ENCODE data around the gene NCKAP5.

Gene NCKAP5

DNA sequence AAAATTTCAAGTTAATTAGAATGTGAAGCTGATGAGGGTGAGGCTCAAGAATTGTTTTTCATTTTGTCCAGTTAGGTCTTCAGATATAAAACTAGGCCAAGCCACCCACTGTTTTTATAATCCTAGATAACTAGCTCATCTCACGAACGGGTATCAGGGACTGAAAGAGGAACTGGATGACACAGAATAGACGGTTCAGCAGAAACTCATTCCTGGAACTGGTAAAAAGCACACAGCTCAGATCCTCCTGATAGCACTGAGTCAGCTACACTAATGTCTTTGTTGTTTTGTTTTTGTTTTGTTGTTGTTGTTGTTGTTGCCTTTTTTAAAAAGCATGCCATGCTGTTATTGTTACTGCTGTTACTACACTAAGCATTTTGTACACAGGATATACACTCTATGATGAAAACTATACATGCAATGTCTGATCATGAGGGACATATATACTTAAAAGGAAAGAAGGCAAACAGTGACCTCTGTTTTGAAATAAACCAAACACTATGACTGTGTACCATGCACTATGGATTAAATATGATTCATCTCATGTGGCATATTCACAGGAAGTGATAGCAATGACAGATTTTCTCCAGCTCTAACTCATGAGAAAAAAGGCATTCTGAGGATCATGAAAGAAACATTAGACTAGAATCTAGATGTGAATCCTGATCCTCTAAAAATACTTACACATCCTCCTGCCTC is 437.6 kb downstream of the NCKAP5 start:
- DNase-seq = no peak

GRCh38 chr2:133124446-133124845 is 443.8 kb downstream of the NCKAP5 start:
- DNase-seq = no peak

DNA sequence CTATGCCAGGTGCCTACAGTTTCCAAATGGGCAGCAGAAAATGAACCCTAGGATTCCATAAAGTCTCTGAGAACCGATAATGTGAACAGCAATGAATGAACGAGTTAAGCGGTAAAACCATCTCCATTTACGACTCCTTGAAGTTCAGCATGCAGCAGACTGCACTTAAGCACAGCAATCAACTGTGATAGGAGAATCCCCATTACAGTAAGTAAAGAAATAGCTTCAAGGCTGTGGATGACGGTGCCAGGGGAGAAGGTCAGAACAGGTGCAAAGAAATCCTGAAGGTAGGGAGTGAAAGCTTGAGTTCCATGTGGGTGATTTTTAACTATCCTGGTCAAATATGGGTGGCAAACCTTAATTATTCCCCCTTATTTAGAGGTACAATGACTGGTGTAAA is 444.4 kb downstream of the NCKAP5 start:
- DNase-seq = no peak

- no peak for DNase-seq
These were observed 444.9 kb downstream of the NCKAP5 start for GRCh38 chr2:133123393-133123792.

GRCh38 chr2:133122529-133122928 is 445.7 kb downstream of the NCKAP5 start:
- DNase-seq = no peak

DNA sequence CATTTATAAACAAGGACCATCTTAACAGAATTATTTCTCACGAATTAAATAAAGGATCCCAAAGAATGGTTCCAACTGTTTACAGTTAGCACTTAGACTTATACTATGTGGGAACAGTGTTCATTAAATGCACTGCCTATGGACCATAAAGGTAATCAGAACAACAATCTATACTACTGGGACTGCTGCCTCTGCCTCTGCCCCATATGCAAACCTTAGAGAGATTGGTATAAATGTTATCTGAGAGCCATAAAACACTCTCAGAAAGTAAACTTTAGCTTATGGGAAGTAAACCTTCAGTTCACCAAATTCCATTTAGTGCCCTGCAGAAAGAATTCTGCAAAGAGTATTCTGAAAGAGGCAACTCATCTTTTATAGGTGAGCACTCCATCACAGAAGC is 448.0 kb downstream of the NCKAP5 start:
- no peak for DNase-seq

- DNase-seq = no peak
These were observed 458.1 kb downstream of the NCKAP5 start for GRCh38 chr2:133110201-133110600.

GRCh38 chr2:133109772-133110171 is 458.5 kb downstream of the NCKAP5 start:
- DNase-seq = no peak

DNA sequence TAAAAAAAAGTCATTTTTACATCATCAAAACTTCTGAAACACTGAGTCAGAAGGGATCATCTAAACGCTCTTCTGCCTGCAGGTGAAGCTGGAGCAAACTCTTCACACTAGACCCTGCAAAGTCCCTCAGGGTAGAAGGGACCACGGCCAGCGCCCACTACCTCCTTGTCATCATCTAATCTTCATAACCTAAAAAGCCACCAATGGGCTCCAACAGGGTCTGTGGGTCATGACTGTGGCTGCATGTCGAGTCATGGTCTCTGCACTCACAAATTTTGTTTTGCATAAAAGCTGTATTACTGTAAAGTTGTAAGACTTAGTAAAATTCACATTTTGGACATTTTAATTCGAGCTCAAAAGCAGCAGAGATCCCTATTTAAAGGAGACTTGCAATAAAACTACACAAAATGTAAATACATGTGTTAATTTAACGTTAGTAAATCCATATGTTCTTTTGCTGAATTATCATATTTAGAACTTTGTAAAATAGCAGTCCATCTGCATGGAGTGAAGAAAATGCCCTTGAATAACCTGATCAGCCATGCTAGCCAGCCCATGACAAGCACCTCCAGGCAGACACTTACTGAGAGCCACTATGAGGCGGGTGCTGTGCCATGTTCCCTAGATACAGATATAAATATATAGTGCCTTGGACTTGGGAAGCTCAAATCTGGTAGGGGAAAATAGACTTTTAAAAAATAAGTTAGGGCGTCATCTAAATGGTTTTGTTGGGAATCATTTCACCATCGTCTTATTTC is 461.0 kb downstream of the NCKAP5 start:
- DNase-seq = no peak

DNA sequence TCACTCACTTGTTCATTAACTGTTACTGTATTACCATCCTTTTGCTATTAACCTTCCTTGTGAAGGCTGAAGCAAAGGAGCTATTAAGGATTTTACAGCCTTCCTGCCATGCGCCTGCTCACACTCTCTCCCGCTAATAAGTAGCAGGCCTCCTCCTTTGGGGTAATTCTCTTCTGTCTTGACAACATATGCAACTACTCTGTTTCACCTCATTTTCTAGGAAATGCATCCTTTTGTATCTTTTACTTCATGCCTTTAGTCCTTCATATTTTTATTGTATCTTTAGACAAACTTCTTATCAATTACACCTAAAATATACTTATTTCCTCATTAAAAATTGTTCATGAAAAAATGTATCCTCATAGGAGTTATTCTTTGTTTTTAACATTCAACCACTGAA is 463.4 kb downstream of the NCKAP5 start:
- DNase-seq = no peak

GRCh38 chr2:133098787-133099186 is 469.5 kb downstream of the NCKAP5 start:
- no peak for DNase-seq

- DNase-seq = no peak
These were observed 470.6 kb downstream of the NCKAP5 start for GRCh38 chr2:133097666-133098065.

DNA sequence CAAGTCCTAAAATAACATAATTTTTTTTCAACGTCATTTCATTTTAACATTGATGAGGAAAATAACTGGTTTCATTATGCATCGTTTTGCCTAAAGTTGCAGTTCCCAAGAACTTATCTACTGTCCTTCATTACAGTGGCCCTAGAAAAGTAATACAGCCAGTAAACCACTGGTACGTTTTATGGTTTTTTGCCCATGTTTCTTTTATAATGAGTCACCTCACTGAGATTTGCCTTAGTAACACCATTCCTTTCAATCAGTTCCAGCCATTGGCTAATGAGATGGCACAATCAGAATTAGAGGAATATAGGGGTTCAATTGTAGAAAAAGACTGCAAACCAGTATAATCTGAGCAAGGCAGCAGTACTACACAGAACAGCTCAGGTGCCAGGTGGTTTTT is 475.7 kb downstream of the NCKAP5 start:
- no peak for DNase-seq

DNA sequence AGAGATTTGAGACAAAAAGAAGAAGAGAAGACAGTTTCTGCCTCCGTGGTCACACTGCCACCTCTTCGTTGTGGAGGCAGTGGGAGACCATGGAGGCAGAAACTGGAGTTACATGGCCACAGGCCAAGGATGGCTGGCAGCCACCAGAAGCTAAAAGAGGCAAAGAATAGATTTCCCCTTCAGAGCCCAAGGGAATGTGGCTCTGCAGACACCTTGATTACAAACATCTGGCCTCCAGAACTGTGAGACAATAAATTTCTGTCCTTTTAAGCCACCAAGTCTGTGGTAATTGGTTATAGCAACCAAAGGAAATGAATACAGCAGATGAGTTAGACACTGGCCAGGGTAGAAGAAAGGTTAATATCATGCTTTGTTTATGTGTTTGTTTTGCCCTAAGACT is 477.9 kb downstream of the NCKAP5 start:
- DNase-seq = no peak

- DNase-seq = no peak
These were observed 482.1 kb downstream of the NCKAP5 start for GRCh38 chr2:133086176-133086575.

DNA sequence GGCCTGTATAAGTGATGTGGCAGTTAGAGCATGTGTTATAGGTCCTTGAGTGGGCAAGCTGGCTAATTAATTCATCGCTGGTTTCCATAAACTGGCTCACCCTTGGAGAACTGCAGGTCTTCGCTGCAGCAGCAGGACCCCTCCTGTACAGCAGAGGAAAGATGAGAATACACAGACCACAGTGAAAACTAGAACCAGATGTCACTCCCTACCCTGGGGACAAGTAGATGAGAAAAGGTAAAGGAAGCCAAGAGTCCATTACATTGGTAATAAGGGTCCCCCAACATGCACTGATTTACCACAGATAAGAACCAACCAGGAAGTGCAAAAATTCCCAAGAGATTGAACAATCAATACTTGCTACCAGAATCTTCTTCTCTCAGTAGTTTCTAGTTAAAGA is 482.6 kb downstream of the NCKAP5 start:
- no peak for DNase-seq

DNA sequence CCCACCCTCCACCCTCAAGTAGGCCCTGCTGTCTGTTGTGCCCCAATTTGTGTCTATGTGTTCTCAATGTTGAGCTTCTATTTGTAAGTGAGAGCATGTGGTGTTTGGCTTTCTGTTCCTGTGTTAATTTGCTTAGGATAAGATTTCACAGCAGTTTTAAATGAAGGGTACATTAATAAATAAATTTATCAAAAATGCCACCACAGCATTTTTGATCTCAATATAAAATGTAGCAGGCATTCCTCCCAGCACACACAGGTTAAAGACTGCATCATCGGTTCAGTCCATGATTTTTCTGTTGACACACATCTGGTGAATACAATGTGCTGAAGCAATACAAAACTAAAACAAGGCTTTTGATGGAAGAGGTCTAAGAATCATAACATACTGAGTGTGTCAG is 486.2 kb downstream of the NCKAP5 start:
- DNase-seq = no peak

DNA sequence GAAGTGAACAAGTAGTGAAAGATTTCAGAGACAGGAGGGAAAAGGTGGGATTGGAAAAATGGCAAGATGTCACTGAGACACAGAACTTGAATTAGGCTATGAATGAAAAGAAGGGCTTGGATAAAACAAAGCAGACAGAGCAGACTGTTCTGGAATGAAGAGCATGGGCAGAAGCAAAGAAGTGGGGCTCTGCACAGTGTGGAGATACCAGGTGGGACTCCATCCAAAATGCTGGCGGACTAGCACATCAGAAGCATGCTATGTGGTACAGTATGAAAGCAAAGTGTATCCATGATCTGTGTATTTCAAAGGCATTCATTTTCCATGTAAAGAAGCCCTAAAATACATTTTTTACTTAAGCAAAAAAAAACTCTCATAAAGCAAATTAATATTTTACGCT is 487.4 kb downstream of the NCKAP5 start:
- no peak for DNase-seq

GRCh38 chr2:133078667-133079411 is 489.4 kb downstream of the NCKAP5 start:
- DNase-seq = no peak

DNA sequence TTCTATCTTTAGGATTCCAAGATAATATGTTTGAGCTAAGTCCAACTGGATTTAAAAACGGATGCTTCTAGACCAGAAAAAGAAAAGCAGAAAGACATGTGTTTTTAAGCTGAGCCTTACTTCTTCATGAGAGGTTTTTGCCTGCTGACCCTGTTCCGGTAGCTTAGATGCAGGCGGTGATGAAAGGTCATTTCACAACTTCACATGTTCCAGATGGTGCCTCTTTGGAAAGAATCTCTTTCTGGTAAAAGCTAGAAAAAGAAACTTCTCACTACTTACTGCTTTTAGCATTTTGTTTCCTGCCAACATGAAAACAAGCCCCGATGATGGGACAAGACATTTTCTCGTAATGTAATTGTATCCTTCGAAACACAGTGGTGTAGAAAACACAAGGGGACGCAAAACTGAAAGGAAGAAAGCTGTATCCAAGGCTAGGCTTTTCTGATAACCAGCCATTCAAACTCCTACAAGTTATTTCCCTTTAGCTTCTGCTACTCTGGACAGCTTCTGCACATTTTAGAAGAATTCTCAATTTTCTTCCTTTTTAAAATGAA is 490.9 kb downstream of the NCKAP5 start:
- no peak for DNase-seq

DNA sequence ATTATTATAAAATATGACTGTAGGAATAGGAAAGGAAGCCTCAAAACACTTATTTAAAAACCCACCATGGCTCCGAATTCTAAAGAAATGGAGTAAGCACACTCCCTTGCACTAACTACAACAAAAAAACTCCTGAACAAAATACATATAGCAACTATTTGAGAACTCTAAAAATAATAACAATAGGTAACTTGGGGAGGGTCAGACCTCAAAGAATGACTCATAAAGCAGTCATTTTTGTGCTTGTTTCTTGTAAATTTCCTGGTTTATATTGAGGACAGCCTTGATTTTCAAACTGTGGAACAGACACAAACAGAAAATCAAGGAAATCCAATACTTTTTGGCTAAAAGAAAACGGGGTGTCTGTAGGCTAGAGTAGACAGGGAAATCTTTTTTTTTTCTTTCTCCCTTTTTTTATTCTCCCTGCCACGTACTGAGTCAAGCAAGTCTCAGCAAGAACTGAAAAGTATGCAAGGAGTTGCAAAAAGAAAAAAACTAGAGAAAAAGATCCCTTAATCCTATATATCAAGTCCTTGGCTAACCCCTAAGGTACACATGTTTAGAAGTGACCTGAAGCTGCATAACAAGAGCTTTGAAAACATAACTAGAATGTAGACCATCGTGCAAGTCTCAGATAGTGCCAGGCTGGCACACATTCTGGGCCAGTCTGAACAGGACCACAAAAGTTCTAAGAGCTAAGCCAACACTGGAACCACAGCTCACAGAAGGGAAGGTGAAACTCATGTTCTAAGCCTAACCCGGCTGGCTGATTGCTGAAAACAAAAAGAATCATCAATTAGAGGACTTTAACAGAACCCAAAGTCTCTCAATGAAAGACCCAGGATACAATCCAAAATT is 495.2 kb downstream of the NCKAP5 start:
- DNase-seq = no peak

- DNase-seq = no peak
These were observed 504.5 kb downstream of the NCKAP5 start for GRCh38 chr2:133063775-133064174.

All from NCI-H187 treated with DMSO at 0.1 percent for 48 hours (cell line).